ENCODE data around the gene GPATCH4. TPM values are rescaled to one million over a fixed set of nuclear protein-coding genes. Genes with fewer than 3 reads are reported as not detected.

Gene GPATCH4
- total and polyA plus RNA-seq, 4 donors: 7.6 to 23.6 (median 16.3) TPM

GRCh38 chr1:156593661-156593989 is 7.7 kb downstream of the GPATCH4 start:
- WGBS: 94% methylated on average over 8 of the region's 8 CpGs
- TF ChIP-seq JUND (IDR thresholded peaks at IDR 0.05): no peak
- TF ChIP-seq FOXA2 (IDR thresholded peaks at IDR 0.05): no peak
- TF ChIP-seq RAD21 (IDR thresholded peaks at IDR 0.05): no peak
- no peak for TF ChIP-seq MAX (IDR thresholded peaks at IDR 0.05)
- TF ChIP-seq YY1 (IDR thresholded peaks at IDR 0.05): no peak
- TF ChIP-seq FOXA1 (IDR thresholded peaks at IDR 0.05): no peak
- no peak for TF ChIP-seq ATF3 (IDR thresholded peaks at IDR 0.05)
- no peak for TF ChIP-seq EGR1 (IDR thresholded peaks at IDR 0.05; ENCODE audit: low read depth in 2 of 2)
- TF ChIP-seq HNF4A (conservative IDR thresholded peaks at IDR 0.05): no peak
- TF ChIP-seq TAF1 (conservative IDR thresholded peaks at IDR 0.05): no peak
- TF ChIP-seq SP1 (IDR thresholded peaks at IDR 0.05): no peak
- TF ChIP-seq RXRA (IDR thresholded peaks at IDR 0.05): no peak
- TF ChIP-seq NR2F2 (IDR thresholded peaks at IDR 0.05): no peak
- TF ChIP-seq, protein P1, sequence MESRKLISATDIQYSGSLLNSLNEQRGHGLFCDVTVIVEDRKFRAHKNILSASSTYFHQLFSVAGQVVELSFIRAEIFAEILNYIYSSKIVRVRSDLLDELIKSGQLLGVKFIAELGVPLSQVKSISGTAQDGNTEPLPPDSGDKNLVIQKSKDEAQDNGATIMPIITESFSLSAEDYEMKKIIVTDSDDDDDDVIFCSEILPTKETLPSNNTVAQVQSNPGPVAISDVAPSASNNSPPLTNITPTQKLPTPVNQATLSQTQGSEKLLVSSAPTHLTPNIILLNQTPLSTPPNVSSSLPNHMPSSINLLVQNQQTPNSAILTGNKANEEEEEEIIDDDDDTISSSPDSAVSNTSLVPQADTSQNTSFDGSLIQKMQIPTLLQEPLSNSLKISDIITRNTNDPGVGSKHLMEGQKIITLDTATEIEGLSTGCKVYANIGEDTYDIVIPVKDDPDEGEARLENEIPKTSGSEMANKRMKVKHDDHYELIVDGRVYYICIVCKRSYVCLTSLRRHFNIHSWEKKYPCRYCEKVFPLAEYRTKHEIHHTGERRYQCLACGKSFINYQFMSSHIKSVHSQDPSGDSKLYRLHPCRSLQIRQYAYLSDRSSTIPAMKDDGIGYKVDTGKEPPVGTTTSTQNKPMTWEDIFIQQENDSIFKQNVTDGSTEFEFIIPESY (IDR thresholded peaks at IDR 0.05): no peak
- no peak for TF ChIP-seq REST (IDR thresholded peaks at IDR 0.05)
- no peaks in the 10 kb centered on the region for H3K9me3 ChIP-seq (ENCODE audit: control insufficient read depth in 4 of 4, low read length in 3 of 4)
- H3K4me3 ChIP-seq (ENCODE audit: low read depth in 1 of 3, low read length in 3 of 3): no peak overlapping the region
- no peak for DNase-seq (ENCODE audit: low spot score)
- H3K9ac ChIP-seq (ENCODE audit: low read depth in 1 of 2, low read length in 2 of 2): no peak overlapping the region
- no peak overlapping the region for H3K27ac ChIP-seq (ENCODE audit: low read depth in 1 of 2, low read length in 2 of 2)
- H3K36me3 ChIP-seq (ENCODE audit: control insufficient read depth in 4 of 4, insufficient read depth in 3 of 4, low read depth in 1 of 4, low read length in 3 of 4): peaks cover 7 to 36% (median 17%) of the 10 kb centered on the region in 4 donors
- peaks cover 3 to 15% (median 9%) of the 10 kb centered on the region in 4 donors for H3K4me1 ChIP-seq (ENCODE audit: control insufficient read depth in 4 of 4, insufficient read depth in 4 of 4, low read length in 3 of 4)
- no peaks in the 10 kb centered on the region for H3K27me3 ChIP-seq (ENCODE audit: control insufficient read depth in 4 of 4, insufficient read depth in 4 of 4, low read length in 3 of 4)

DNA sequence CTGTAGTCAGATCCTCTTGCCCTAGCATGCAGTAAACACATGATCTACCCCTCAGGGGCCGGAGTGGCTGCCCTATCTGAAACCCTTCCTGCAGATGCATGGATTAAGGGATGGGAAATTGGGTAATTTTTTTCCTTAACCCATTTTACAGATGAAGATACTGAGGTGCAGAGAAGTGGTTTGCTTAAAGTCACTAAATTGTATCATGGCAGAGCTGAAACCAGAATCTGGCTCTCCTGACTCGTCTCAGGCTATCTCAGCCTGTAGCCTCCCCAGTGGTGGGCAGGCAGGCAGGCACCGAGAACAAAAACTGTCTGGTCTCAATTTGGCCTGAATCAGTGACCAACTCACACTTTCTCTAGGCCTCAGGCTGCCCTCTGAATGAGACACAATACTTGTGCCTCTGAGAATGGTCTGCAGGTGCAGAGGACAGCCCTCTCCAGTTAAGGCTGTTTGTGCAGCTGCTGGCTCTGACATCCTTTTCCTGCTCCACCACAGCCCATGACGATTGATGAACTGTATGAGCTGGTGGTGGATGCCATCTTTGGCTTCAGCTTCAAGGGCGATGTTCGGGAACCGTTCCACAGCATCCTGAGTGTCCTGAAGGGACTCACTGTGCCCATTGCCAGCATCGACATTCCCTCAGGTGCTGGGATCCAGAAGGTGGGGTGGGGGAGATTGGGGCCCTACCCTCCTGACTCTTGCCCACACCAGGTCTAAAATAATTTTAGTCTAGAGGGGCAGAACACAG is 8.2 kb downstream of the GPATCH4 start:
- no peak overlapping the region for H3K4me3 ChIP-seq (ENCODE audit: low read depth in 1 of 3, low read length in 3 of 3)
- peaks cover 3 to 15% (median 9%) of the 10 kb centered on the region in 4 donors for H3K4me1 ChIP-seq (ENCODE audit: control insufficient read depth in 4 of 4, insufficient read depth in 4 of 4, low read length in 3 of 4)
- H3K36me3 ChIP-seq (ENCODE audit: control insufficient read depth in 4 of 4, insufficient read depth in 3 of 4, low read depth in 1 of 4, low read length in 3 of 4): peaks cover 7 to 33% (median 15%) of the 10 kb centered on the region in 4 donors
- no peak for TF ChIP-seq GABPA (IDR thresholded peaks at IDR 0.05 in 1 of 2, conservative IDR thresholded peaks at IDR 0.05 in 1 of 2)
- TF ChIP-seq JUND (IDR thresholded peaks at IDR 0.05): no peak
- no peak for TF ChIP-seq MAX (IDR thresholded peaks at IDR 0.05)
- TF ChIP-seq TAF1 (conservative IDR thresholded peaks at IDR 0.05): no peak
- TF ChIP-seq NR2F2 (IDR thresholded peaks at IDR 0.05): no peak
- TF ChIP-seq YY1 (IDR thresholded peaks at IDR 0.05): no peak
- TF ChIP-seq FOXA1 (IDR thresholded peaks at IDR 0.05): no peak
- TF ChIP-seq REST (IDR thresholded peaks at IDR 0.05): no peak
- TF ChIP-seq ATF3 (IDR thresholded peaks at IDR 0.05): no peak
- TF ChIP-seq FOXA2 (IDR thresholded peaks at IDR 0.05): no peak
- no peak for TF ChIP-seq SP1 (IDR thresholded peaks at IDR 0.05)
- no peak for TF ChIP-seq HNF4G (IDR thresholded peaks at IDR 0.05)
- TF ChIP-seq EGR1 (IDR thresholded peaks at IDR 0.05; ENCODE audit: low read depth in 2 of 2): no peak
- TF ChIP-seq RAD21 (IDR thresholded peaks at IDR 0.05): no peak
- no peak for TF ChIP-seq RXRA (IDR thresholded peaks at IDR 0.05)
- TF ChIP-seq, protein P1 (IDR thresholded peaks at IDR 0.05): no peak
- TF ChIP-seq HNF4A (conservative IDR thresholded peaks at IDR 0.05): no peak
- DNase-seq (ENCODE audit: low spot score): no peak
- H3K9me3 ChIP-seq (ENCODE audit: control insufficient read depth in 4 of 4, low read length in 3 of 4): no peaks in the 10 kb centered on the region
- WGBS: 87% methylated on average over 8 of the region's 8 CpGs
- no peak overlapping the region for H3K27ac ChIP-seq (ENCODE audit: low read depth in 1 of 2, low read length in 2 of 2)
- H3K27me3 ChIP-seq (ENCODE audit: control insufficient read depth in 4 of 4, insufficient read depth in 4 of 4, low read length in 3 of 4): no peaks in the 10 kb centered on the region
- no peak overlapping the region for H3K9ac ChIP-seq (ENCODE audit: low read depth in 1 of 2, low read length in 2 of 2)

Data from liver (tissue), 9 donors.